ES-I3 (cell line): ENCODE results near the gene NUDCD3.

Source experiments
- H3K36me3 ChIP-seq: 2 replicates; pipeline ENCODE4 v1.6.1; 2013; ENCODE audit warnings: mild to moderate bottlenecking, low read length, control low read depth, moderate library complexity; ENCODE audit not compliant: insufficient read depth
- H3K4me1 ChIP-seq: 2 replicates; pipeline ENCODE4 v1.6.1; 2013; ENCODE audit warnings: mild to moderate bottlenecking, control low read depth, low read length; ENCODE audit not compliant: insufficient read depth
- H3K9ac ChIP-seq: 2 replicates; pipeline ENCODE4 v1.6.1; 2013; ENCODE audit warnings: low read depth, mild to moderate bottlenecking, low read length, moderate library complexity
- H3K9me3 ChIP-seq: 2 replicates; pipeline ENCODE4 v1.6.1; 2013; ENCODE audit warnings: mild to moderate bottlenecking, low read length, moderate library complexity; ENCODE audit not compliant: control insufficient read depth, insufficient read depth

NUDCD3 gene

DNA sequence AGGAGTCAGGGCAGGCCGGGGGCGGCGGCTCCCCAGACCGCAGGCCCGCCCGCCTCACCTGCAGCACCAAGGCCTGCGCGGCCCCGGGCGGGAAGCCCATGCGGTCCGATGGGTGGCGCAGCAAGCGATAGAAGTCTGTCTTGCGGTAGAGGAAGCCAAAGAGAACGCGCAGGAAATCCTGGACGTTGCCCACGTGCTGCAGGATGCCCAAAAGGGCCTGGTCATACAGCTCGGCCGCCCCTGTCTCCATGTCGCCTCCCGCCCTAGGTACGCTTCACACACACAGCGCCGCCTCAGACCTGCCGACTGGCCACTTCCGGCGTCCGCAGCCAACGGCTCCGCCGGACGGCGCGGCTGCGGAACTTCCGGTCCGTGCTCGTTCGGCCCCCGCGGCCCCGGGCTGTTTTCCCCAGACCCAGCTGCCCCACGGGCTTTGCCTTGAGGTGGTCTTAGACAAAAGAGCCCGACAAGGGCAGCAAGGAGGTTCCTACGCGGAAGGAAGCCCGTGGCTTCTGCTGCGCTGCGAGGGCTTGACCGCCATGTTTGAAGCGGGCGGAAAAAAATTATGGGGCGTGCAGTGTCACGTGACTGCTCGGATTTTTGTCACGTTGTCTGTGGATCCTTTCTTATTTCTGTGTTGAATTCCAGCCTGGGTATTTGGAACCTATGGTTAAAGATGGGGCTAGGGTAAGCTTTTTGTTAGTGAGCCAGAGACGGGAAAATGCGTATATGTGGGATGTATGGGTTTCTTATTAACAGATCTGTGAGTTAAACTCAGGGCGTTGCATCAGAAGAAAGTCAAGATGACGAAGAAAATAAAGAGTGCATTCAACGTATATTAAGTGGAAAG lies at the start of gene NUDCD3:
TSS of gene NUDCD3 (minus strand) at position 308 of the 850 bp plus-strand sequence. CDS start at position 250, 58 bp downstream.
- Histone ChIP-seq H3K4me1 (peaks cover 4% of the 10 kb centered on the region; the same call in 1 of the 2 replicates), H3K9me3 (no peaks in the 10 kb centered on the region), H3K36me3 (no peaks in the 10 kb centered on the region; the same call in 1 of the 2 replicates)

DNA sequence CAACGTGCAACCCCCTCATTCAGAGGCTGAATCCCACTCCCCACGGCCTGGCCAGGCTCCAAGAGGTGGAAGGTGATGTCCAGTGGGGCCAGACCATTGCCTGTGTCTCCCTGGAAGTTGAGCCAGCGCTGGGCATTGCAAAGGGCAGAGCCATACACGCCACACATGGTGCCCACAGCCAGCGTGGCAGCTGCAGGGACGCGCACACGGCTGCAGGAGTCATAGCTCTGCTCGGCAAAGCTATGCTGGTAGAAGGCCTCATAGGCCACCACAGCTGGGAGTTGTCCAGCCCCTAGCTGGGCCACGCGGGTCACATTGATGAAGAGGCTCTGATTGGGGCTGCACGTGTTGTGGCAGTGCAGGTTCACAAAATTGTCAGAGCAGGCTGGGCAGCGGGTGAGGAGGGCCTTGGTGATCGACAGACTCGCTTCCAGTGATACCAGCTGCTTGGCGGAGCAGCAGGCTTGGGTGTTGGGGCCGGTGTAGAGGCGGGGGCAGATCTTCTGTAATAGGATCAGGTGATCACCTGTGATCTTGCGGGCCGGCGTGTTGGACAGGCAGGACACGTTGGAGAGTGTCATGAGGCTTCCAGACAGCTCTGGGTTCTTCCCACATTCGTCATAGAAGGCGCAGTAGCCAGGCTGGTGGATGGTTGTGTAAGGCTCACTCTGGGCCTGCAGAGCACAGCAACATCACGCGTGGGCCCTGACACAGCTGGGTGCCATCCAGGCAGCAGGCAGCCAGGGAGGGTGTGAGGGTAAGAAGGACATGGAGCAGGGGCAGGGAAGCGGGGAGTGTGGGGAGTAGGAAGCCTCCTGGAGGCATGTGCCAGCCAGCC lies 49.4 kb upstream of the NUDCD3 start:
- no peaks in the 10 kb centered on the region for H3K4me1 ChIP-seq
- no peak overlapping the region for H3K9ac ChIP-seq
- no peaks in the 10 kb centered on the region for H3K36me3 ChIP-seq
- H3K9me3 ChIP-seq = no peaks in the 10 kb centered on the region

More for the DNA sequence above, at the start of gene NUDCD3:
- peak within 1 kb of the TSS; percentile 74 for H3K9ac ChIP-seq

DNA sequence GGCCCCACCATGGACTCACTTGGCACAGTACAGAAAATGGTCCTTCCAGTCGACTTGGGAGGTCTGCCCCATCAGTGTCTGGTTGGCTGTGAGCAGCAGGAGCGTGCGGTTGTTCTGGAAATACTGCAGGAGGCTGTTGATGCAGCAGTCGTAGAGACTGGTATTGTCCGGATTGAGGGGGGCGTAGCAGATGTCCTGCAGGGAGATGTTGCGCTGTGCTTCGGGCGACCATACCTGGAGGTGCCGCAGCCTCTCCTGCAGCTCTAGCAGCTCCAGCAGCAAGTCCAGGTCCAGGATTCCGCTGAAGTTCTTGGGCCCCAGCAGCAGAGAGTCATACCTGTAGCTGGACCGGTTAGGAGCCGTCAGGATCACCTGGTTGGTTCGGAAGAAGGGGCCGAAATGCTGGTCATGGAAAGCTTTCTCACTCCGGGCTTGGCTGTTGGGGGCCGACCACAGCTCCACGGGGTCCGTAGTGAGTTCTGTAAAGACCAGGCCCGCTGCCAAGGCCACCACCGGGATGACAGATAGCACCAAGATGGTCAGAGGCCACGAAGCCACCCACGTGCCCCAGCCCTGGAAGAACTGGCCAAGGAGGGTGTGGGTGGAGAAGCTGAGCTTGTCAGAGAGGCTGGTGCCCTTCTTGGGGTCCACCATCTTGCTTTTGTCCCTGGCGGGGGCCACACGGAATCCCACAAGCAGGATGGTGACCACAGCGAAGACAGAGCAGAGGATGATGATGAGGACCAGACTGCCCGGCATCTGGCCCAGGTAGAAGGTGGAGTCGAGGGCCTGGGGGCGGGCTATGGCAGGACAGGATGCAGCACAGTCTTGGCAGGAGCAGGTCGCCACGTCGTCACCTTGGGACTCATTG lies 48.6 kb upstream of the NUDCD3 start:
- H3K4me1 ChIP-seq = no peaks in the 10 kb centered on the region
- no peak overlapping the region for H3K9ac ChIP-seq
- H3K9me3 ChIP-seq = no peaks in the 10 kb centered on the region
- no peaks in the 10 kb centered on the region for H3K36me3 ChIP-seq

- H3K36me3 ChIP-seq = no peaks in the 10 kb centered on the region
- no peaks in the 10 kb centered on the region for H3K9me3 ChIP-seq
- no peak overlapping the region for H3K9ac ChIP-seq
- H3K4me1 ChIP-seq = no peaks in the 10 kb centered on the region
Observed at GRCh38 chr7:44538093-44538797, 47.8 kb upstream of the NUDCD3 start.

GRCh38 chr7:44537442-44537841 lies 47.0 kb upstream of the NUDCD3 start:
- no peaks in the 10 kb centered on the region for H3K9me3 ChIP-seq
- H3K4me1 ChIP-seq = no peaks in the 10 kb centered on the region
- no peaks in the 10 kb centered on the region for H3K36me3 ChIP-seq
- no peak overlapping the region for H3K9ac ChIP-seq

DNA sequence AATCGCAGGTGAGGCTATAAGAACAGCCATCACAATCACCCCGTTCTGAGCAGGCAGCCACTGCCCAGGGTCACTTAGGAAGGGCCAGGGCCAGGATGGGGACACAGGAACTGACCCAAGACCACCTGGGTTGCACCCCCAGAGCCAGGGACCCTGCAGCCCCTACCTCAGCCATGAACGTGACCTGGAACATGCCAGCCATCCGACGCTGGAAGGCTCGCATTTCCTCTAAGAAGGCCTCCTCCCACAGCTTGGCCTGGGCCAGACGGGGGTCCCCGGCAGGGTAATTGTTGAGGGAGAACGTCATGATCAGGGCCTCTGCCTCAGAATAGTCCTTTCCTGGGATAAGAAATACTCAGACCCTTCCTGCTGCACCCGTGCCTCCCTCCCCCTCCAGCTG lies 45.6 kb upstream of the NUDCD3 start:
- Histone ChIP-seq H3K4me1 (no peaks in the 10 kb centered on the region), H3K9ac (no peak overlapping the region), H3K36me3 (no peaks in the 10 kb centered on the region), H3K9me3 (no peaks in the 10 kb centered on the region)

DNA sequence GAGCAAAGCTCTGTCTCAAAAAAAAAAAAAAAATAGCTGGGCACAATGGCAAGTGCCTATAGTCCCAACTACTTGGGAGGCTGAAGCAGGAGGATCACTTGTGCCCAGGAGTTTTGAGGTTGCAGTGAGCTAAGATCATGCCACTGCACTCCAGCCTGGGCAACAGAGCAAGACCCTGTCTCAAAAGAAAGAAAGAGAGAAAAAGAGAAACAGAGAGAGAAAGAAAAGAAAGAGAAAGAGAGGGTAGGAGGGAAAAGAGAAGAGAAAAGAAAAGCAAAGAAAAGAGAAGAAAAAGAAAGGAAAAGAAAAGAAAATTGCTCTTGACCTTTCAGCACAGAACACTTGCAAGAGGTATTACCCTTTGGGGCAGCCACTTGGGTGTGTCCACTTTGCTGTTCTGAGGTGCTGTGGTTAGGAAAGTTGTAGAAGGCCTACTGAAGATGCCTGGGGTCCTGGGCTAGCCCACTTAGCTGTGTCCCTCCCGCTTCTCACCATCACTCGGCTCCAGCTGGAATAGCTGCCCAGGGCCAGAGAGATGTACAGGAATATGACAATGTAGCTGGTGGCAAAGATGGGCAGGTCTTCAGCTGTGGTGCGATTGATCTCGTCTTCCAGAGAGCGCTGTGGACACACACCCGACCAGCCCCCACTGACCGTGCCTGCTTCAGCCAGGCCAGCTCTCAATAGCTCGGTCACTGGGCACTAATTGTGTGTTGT lies 45.0 kb upstream of the NUDCD3 start:
- no peaks in the 10 kb centered on the region for H3K9me3 ChIP-seq
- no peaks in the 10 kb centered on the region for H3K4me1 ChIP-seq
- no peak overlapping the region for H3K9ac ChIP-seq
- no peaks in the 10 kb centered on the region for H3K36me3 ChIP-seq

DNA sequence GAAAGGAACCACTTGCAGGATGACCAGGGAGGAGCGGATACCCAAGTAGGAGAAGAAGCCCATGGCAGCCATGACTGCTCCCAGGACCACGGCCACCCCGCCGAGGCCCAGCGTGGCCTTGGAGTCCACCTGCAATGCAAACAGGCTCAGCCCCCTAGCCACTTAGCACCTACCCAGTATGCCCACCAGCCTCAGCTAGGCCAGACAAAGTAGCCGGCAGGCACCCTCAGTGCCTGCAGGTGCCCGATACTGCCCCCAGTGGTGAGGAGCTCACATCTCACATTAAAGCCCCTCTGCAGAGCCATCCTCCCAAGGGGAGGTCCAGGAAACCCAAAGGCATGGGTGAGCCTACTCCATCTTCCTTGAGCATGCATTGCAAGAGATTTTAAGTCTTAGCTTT lies 44.0 kb upstream of the NUDCD3 start:
- H3K9ac ChIP-seq = no peak overlapping the region
- no peaks in the 10 kb centered on the region for H3K9me3 ChIP-seq
- no peaks in the 10 kb centered on the region for H3K4me1 ChIP-seq
- no peaks in the 10 kb centered on the region for H3K36me3 ChIP-seq

GRCh38 chr7:44534087-44534486 lies 43.6 kb upstream of the NUDCD3 start:
- H3K9me3 ChIP-seq = no peaks in the 10 kb centered on the region
- no peak overlapping the region for H3K9ac ChIP-seq
- H3K36me3 ChIP-seq = no peaks in the 10 kb centered on the region
- H3K4me1 ChIP-seq = no peaks in the 10 kb centered on the region

DNA sequence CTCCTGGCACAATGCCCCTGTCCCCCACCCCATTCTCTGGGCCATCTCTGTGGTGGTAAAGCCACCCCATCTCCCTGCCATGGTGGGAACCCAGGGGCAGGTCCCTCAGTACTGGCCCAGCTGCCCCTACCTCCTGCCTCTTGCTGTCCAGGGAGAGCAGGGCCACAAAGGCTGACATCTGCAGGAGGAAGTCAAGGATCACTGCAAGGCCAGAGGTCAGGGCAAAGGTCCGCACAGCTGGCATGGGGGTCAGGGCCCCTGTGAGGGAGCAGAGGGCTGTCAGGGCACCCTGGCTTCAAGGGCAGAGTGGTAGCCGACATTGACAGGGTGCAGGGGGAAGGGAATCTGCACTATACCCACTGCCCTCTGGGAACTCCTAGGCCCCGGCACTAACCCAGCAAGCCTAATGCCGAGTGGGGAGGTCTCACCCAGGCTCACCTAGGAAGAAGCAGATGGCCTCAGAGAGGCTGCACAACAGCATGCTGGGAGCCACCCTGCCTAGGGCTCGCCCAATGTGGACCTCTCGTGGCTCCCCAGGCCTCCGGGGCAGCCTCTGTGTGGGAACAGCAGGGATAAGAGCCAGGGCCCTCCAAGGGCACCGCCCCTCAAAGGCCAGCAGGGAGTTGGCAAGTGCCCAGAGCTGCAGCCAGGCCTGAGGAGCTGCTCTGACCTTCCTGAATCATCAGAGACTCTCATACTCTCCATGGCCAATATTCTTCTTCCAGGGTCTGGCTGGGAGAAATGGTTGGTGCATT lies 43.0 kb upstream of the NUDCD3 start:
- H3K4me1 ChIP-seq = no peaks in the 10 kb centered on the region
- no peaks in the 10 kb centered on the region for H3K9me3 ChIP-seq
- H3K36me3 ChIP-seq = no peaks in the 10 kb centered on the region
- H3K9ac ChIP-seq = no peak overlapping the region

GRCh38 chr7:44531421-44532380 lies 41.2 kb upstream of the NUDCD3 start:
- Histone ChIP-seq H3K9me3 (no peaks in the 10 kb centered on the region), H3K36me3 (no peaks in the 10 kb centered on the region), H3K4me1 (no peaks in the 10 kb centered on the region), H3K9ac (no peak overlapping the region)

GRCh38 chr7:44530990-44531389 lies 40.5 kb upstream of the NUDCD3 start:
- Histone ChIP-seq H3K9me3 (peaks cover 3% of the 10 kb centered on the region; the same call in 1 of the 2 replicates), H3K36me3 (no peaks in the 10 kb centered on the region), H3K4me1 (no peaks in the 10 kb centered on the region), H3K9ac (no peak overlapping the region)
